KOPT-K1 (cell line): ENCODE measurements around the gene SOX30.
"Not testable (repeated sequence)": the region's sequence is repeated elsewhere in the genome, so short reads cannot be mapped to it uniquely, and the experiment has no call there.

Source experiments
- H3K27ac ChIP-seq: fragments of 200-600 bp; sonication (generic); 2 replicates; pipeline ENCODE4 v1.5.1; 2016; ENCODE audit warnings: antibody characterized with exemption, mild to moderate bottlenecking, low read depth, low read length; ENCODE audit not compliant: poor library complexity, severe bottlenecking
- H3K36me3 ChIP-seq: fragments of 200-600 bp; sonication (generic); 2 replicates; pipeline ENCODE4 v1.5.1; 2017; ENCODE audit warnings: antibody characterized with exemption, mild to moderate bottlenecking, low read length, moderate library complexity; ENCODE audit not compliant: insufficient read depth
- H3K9me3 ChIP-seq: fragments of 200-600 bp; sonication (generic); 2 replicates; pipeline ENCODE4 v1.5.1; 2017; ENCODE audit warnings: antibody characterized with exemption, low read length, mild to moderate bottlenecking; ENCODE audit not compliant: insufficient read depth, poor library complexity, severe bottlenecking

The SOX30 gene

GRCh38 chr5:157652377-157652692 is at the start of gene SOX30:
TSS of gene SOX30 (minus strand) at chr5:157652438. CDS start at chr5:157652078, 360 bp downstream.
- H3K36me3 ChIP-seq = no peaks in the 10 kb centered on the region
- no peak within 1 kb of the TSS for H3K27ac ChIP-seq
- H3K9me3 ChIP-seq = peaks cover 56% of the 10 kb centered on the region

GRCh38 chr5:157698674-157699073 is 46.4 kb upstream of the SOX30 start:
- not testable (repeated sequence) for H3K27ac ChIP-seq, H3K36me3 ChIP-seq
- H3K9me3 ChIP-seq = peaks cover 50% of the 10 kb centered on the region

- H3K27ac ChIP-seq, H3K36me3 ChIP-seq: not testable (repeated sequence)
- H3K9me3 ChIP-seq = peaks cover 44% of the 10 kb centered on the region
These were observed 43.9 kb upstream of the SOX30 start for GRCh38 chr5:157696154-157696553.

GRCh38 chr5:157693816-157694215 is 41.6 kb upstream of the SOX30 start:
- peaks cover 40% of the 10 kb centered on the region for H3K9me3 ChIP-seq
- H3K36me3 ChIP-seq, H3K27ac ChIP-seq: not testable (repeated sequence)

GRCh38 chr5:157690690-157691433 is 38.6 kb upstream of the SOX30 start:
- Histone ChIP-seq H3K9me3 (peaks cover 15% of the 10 kb centered on the region), H3K36me3 (no peaks in the 10 kb centered on the region), H3K27ac (no peak overlapping the region)

GRCh38 chr5:157689942-157690689 is 37.9 kb upstream of the SOX30 start:
- peaks cover 9% of the 10 kb centered on the region for H3K9me3 ChIP-seq
- H3K36me3 ChIP-seq = no peaks in the 10 kb centered on the region
- no peak overlapping the region for H3K27ac ChIP-seq

- Histone ChIP-seq H3K9me3 (peaks cover 9% of the 10 kb centered on the region), H3K36me3 (no peaks in the 10 kb centered on the region), H3K27ac (no peak overlapping the region)
These were observed 34.9 kb upstream of the SOX30 start for GRCh38 chr5:157687198-157687554.

GRCh38 chr5:157686276-157687197 is 34.3 kb upstream of the SOX30 start:
- not testable (repeated sequence) for H3K36me3 ChIP-seq, H3K9me3 ChIP-seq, H3K27ac ChIP-seq

- Histone ChIP-seq H3K9me3 (no peaks in the 10 kb centered on the region), H3K27ac (no peak overlapping the region), H3K36me3 (no peaks in the 10 kb centered on the region)
These were observed 30.0 kb upstream of the SOX30 start for GRCh38 chr5:157682257-157682656.

GRCh38 chr5:157681048-157681447 is 28.8 kb upstream of the SOX30 start:
- H3K36me3 ChIP-seq = no peaks in the 10 kb centered on the region
- H3K9me3 ChIP-seq = no peaks in the 10 kb centered on the region
- no peak overlapping the region for H3K27ac ChIP-seq

- H3K36me3 ChIP-seq = no peaks in the 10 kb centered on the region
- no peak overlapping the region for H3K27ac ChIP-seq
- no peaks in the 10 kb centered on the region for H3K9me3 ChIP-seq
These were observed 28.0 kb upstream of the SOX30 start for GRCh38 chr5:157680239-157680638.

- Histone ChIP-seq H3K9me3 (no peaks in the 10 kb centered on the region), H3K27ac (no peak overlapping the region), H3K36me3 (no peaks in the 10 kb centered on the region)
These were observed 27.6 kb upstream of the SOX30 start for GRCh38 chr5:157679801-157680200.

GRCh38 chr5:157677931-157678330 is 25.7 kb upstream of the SOX30 start:
- H3K27ac ChIP-seq = no peak overlapping the region
- no peaks in the 10 kb centered on the region for H3K36me3 ChIP-seq
- no peaks in the 10 kb centered on the region for H3K9me3 ChIP-seq

- H3K9me3 ChIP-seq = peaks cover 21% of the 10 kb centered on the region
- not testable (repeated sequence) for H3K36me3 ChIP-seq, H3K27ac ChIP-seq
These were observed 22.1 kb upstream of the SOX30 start for GRCh38 chr5:157674351-157674750.

GRCh38 chr5:157672976-157673375 is 20.7 kb upstream of the SOX30 start:
- Histone ChIP-seq H3K27ac (no peak overlapping the region), H3K36me3 (no peaks in the 10 kb centered on the region), H3K9me3 (peaks cover 21% of the 10 kb centered on the region)
